ENCODE measurements around the gene VAX1. TPM values are rescaled to one million over a fixed set of nuclear protein-coding genes. Genes with fewer than 3 reads are reported as not detected.
A peak's percentile ranks its signal among the peaks of the same experiment; 100 is the strongest.
"Not testable (repeated sequence)": the region's sequence is repeated elsewhere in the genome, so short reads cannot be mapped to it uniquely, and the experiment has no call there.

The VAX1 gene, protein sequence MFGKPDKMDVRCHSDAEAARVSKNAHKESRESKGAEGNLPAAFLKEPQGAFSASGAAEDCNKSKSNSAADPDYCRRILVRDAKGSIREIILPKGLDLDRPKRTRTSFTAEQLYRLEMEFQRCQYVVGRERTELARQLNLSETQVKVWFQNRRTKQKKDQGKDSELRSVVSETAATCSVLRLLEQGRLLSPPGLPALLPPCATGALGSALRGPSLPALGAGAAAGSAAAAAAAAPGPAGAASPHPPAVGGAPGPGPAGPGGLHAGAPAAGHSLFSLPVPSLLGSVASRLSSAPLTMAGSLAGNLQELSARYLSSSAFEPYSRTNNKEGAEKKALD
- polyA plus RNA-seq (ENCODE audit: insufficient read length in 12 of 12) = not detected
- long read RNA-seq, donor 1 = 0 reads
- long read RNA-seq, donor 2 = 0 reads
- long read RNA-seq, donor 3 = 0 reads
- long read RNA-seq, donor 4 = 0 reads
- long read RNA-seq, donor 5 = 0 reads
- long read RNA-seq, donor 6 = 0 reads
- long read RNA-seq, donor 7 = 0 reads
- long read RNA-seq, donor 8 = 0 reads
- long read RNA-seq, donor 9 = 0 reads
- long read RNA-seq, donor 10 = 0 reads
- long read RNA-seq, donor 11 = 0 reads

DNA sequence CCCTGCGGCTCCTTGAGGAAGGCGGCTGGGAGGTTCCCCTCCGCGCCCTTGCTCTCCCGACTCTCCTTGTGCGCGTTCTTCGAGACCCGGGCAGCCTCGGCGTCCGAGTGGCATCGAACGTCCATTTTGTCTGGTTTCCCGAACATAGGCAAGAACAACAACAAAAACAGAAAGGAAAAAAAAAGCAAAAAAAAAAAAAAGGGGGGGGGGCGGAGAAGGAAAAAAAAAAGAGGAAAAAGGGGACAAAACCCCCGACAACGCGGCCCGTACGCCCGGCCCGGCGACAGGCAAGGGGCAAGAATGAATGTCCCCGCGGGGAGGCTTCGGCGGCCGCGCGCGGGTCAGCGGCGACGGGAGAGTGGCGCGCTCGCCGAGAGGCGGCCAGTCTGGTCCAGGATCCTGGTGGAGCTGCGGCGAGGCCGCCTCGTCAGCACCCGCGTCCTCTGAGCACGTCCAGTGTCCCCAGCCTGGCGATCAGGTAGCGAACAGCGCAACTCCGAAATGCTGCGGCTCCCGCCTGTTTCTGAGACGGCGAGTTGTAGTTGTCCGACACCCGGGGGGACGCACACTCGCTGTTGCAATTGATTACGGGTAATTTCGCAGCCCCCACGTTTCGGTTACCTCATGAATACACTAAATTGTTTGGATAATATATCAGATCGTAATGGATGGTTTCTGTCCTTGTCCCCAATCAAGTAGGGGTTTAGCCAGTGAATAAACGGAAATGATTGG is at the start of gene VAX1:
TSS of gene VAX1 (minus strand) at position 360 of the 732 bp plus-strand sequence. CDS start at position 146, 214 bp downstream.
- DNase-seq = no peak

DNA sequence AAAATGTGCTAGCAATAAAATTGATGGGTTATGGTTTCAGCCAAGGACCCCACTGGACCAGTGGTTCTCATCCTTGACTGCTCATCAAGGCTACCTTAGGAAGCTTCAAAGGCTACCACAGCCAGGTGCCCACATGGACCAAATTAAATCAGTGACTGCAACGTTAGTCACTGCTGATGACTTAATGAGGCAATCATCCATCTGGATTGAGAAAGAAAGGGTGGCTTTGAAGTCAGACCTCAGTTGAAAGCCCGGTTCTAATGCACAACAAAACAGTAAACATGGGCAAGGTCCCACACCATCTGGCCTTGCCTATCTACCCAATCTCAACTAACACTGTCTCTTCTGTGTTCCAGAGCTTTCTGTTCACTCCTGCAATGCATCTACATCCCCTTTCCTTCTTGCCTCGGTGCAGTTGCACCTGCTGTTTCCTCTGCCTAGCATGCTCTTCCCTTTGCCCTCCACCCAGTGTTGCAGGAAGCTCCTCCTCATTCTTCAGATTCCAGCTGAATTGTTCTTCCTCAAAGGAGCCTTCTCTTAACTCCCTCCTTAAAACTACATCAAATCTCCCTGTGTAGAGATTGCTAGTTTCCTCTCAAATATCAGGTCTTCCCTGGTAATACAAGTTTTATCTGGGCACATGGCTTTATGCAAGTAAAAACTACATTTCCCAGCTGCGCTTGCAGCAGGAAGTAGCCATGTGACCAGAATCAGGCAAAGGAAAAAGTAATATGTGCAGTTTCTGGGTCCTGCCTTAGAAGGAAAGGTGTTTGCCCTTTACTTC is 49.0 kb upstream of the VAX1 start:
- DNase-seq = no peak

DNA sequence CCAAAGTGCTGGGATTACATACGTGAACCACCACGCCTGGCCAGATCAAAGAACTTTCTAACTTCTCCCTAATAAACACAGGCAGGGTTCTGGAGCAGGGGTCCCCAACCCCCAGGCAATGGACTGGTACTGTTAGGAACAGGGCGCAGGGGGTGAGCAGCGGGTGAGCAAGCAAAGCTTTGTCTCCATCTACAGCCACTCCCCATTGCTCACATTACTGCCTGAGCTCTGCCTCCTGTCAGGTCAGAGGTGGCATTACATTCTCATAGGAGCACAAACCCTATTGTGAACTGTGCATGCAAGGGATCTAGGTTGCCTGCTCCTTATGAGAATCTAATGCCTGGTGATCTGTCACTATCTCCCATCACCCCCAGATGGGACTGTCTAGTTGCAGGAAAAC is 47.7 kb upstream of the VAX1 start:
- not testable (repeated sequence) for DNase-seq

DNA sequence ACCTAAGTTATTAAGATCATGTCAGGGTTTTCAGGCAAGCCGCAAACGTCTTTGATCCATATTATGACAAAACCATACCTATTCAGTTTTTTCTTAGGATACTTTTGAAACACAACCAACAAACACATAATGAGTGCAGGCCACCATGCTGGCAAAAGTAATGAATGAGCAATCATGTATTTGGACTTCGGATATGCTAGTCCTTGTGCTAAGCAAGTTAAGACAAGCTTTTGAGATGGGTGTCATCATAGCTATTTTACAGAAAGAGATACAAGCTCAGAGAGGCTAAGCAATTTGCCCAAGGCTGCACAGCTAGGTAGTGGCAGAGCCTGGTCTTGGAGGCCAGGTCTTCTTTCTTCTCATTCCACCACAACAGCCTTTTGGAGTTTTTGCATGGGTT is 46.8 kb upstream of the VAX1 start:
- DNase-seq = no peak

DNA sequence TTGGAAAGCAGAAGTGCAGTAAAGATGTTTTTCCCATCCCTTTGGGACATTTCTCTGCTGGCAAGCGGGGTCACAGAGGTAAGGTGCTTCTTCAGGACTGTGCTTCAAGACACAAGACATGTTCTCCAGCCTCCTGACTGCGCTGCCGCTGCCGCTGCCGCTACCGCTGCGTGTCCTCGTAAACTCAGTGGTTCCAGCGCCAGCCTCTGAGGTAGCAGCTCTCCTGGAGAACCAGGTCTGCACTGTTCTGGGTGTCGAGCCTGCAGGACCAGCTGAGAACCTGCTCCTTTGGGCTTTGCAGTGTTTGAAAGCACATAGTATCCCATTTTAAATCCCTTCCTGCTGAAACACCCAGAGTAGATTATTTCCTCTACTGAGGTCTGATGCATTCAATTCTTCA is 46.2 kb upstream of the VAX1 start:
- no peak for DNase-seq

DNA sequence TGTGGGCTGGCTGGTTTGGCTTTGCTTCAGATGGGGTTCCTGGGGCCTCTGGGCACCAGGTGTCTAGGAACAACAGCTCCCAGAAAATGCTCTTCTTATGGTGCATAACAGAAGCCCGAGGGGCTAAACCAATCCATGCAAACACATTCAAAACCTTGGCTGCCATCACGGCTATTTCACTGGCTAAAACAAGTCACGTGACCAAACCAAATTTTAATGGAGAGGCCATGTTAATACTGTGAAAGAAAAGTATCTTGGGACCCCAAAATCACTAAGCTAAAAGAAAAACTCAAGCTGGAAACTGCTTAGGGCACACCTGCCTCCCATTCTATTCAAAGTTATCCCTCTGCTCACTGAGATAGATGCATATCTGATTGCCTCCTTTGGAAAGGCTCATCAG is 40.1 kb upstream of the VAX1 start:
- DNase-seq = no peak

DNA sequence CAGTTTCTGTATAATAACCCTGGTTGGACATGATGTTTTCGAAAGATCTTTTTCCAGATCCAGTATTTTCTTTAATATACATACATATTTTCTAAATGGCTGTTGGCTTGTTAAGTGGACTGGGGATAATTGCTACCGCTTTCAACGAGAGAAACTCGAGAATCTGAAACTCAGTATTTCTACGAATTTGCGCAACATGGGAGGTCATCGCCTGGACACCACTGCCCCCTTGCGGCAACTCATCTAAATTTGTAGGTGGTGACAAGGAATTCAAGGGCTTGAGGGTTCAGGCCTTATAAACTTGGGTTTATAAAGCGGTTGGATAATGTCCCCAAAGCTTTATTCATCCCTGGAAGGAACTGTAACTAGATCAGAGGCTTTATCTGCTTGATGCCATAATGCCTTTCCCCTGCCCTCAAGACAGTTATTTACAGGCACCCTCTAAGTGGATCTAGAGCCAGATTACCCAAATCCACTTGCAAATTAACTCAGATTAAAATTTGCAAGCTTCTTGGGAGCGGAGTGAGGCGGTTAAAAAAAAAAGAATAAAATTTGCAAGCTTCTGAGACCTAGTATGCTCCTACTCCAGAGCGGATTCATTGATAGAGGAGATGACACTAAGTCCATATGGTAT is 37.9 kb upstream of the VAX1 start:
- peak; percentile 76 for DNase-seq

DNA sequence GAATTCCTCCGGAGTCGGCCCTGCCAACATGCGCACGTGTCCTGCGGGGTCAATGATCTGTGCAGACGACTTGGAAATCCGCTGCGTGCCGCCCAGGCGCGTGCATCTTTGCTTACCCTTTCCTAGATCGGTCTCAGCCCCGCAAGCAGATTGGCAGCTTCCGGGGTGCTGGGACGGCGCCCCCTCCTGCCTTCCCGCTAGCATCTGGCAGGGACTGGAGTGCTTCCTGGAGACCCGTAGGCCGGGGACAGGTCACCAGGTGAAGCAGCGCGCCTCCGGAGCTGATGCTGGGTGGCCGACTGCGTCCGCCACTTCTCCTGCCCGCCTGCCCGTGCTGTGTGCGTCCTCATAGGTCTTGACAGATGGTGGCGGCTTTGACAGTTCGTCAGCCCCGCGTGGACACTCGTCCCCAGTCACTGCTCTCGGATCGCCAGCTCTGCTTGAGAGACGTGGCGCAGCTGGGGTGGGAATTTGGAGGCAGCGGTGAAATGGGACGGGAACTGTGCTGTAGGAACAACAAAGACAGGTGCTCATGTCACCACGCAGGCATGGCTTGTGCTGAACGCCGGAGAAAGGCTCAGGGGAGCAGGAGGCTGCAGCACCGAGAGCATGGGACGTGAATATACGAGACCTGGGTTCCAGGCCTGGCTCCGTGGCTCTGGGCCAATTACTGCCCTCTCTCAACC is 37.3 kb upstream of the VAX1 start:
- DNase-seq = no peak

DNA sequence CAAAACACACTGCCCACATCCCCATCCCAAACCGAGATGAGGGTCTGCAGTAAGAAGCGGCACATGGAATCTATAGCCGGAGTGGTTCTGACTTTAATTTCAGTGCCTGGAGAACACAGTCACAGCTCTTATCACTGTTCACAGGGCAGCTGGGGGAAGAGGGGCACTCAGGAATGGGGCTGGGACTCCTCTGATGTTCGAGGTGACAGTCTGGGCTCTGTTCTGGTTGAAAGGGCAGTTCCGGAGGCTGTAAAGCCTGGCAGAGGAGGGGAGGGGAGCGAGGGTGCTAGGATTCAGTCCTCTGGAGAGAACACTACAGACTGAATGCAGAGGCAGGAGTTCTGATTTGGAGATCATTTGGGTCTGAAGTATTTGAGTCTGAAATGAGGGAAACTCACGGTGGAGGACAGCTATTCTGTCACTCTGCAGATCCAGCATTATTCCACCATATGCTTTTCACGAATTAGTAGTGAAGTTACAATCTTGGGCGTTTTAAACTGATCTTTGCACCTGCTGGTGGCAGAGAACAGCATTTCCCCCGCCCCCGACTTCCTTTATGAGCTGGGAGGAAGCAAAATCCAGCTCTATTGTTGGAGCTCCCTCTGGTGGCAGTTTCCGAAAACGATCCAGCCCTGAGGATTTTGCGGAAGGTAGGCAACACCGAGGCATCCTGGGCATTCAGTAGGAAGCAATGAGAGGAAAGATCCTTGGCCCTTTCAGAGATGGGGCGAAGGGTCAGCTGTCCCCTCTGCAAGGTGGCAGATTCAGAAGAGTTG is 36.6 kb upstream of the VAX1 start:
- DNase-seq = peak; percentile 74

DNA sequence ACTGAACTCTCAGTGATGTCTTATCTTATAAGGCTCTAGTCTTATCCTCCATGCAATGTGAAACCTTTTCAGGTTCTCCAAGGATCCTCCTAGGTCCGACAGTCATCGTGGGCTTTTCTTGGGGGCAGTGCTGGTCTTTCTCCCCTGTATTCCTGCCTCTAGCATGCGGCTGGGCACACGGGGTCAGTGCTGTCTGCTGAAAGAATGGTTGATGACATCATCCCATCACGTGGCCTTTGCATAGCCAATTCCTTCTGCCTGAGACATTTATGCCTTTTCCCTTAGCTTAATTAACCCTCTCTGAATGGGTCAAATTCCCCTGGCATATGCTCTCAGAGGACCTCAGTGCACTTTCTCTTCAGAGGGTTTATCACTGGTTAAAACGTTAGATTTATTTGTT is 32.2 kb upstream of the VAX1 start:
- no peak for DNase-seq

DNA sequence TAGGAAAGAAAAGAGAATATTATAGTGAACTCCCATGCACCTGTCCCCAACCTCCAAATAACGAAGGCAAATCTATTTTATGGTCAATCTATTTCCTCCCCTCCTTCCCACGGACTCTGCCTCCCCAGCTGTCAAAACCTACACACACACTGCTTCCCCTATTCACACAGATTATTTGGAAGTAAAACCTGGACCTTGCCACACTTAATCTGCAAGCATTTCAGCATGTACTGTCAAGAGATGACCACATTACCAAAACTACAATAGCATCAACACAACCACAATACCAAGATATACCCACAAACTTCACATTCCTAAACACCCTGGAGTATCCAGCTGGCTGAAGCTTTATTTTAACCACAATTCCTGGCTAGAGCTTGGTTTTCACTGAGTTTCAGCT is 31.4 kb upstream of the VAX1 start:
- no peak for DNase-seq

DNA sequence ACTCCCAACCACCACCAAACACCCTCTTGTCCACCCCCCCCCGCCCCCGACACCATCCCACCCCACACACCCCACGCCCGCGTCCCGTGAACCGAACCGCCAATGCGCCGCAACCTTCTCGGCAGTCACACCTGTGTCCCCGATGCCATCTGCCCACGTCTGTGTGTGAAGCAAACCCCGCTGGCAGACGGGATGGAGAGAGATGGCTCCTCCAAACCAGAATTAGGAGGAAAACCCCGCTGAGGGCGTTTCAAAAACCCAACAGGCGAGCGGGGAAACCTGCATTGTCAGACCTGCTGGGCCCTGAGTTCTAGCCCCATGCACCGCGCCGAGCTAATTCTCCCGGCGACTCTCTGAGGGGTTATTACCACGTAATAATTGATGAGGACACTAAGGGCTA is 30.7 kb upstream of the VAX1 start:
- DNase-seq = no peak

DNA sequence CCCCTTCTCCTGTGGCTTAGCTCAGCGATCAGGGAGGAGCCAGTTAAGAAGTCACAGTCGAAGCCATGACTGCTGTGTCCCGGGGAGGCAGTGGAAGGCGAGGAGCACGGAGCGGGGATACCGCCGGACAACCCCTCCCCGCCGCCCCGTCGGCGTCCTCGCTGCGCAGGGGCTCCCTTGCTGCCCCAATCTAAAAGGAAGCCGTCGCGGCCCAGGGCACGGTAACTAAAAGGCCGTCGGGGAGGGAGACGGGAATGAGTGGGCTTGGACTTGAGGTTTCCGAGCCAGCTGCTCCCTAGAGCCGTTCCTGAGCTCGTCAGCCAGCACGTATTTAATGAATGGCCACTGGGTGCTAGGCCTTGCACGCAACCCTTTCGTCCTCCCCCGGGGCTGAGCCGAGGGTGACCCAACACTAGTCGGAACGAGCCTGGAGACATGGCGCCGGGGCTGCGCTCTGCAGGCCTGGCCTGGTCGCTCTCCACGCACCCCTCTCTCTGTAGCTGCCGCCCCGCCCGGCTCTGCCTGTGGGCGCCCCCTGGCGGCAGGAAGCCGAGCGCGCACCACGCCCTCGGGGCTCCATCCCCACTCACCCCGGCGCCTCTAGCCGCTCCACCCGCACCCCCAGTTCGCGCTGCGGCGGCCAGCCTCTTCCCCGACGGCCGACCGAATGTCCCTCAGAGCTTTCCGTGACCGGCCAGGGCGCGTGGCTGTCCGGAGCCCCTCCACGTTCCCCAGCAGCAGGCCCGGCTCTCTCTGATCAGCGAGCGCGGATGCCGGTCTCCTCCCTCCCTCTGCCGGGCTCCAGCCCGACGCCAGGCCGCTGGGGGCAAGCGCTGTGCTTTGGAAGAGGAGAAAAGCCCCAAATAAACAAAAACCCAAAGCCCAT is 30.0 kb upstream of the VAX1 start:
- no peak for DNase-seq

DNA sequence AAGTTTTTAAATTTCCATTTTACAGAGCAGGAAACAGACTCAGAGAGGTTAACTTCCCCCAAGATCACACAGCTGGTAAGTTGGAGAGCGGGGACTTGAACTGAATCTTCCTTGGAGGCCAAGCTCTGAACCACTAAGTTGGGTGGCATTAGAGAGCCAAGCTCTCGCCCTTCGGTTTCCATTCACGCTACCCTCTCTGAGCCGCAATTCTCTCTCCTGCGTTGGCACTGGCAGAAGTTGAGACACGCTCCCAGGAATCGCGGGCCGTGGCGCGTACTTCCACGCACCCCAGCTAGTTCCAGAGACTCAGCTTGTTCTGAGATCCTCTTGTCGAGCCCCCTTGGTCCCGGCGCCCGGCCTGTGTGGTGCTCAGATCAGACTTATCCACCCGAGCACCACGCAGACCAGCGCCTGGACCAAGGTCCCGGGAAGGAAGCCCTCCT is 29.3 kb upstream of the VAX1 start:
- no peak for DNase-seq

DNA sequence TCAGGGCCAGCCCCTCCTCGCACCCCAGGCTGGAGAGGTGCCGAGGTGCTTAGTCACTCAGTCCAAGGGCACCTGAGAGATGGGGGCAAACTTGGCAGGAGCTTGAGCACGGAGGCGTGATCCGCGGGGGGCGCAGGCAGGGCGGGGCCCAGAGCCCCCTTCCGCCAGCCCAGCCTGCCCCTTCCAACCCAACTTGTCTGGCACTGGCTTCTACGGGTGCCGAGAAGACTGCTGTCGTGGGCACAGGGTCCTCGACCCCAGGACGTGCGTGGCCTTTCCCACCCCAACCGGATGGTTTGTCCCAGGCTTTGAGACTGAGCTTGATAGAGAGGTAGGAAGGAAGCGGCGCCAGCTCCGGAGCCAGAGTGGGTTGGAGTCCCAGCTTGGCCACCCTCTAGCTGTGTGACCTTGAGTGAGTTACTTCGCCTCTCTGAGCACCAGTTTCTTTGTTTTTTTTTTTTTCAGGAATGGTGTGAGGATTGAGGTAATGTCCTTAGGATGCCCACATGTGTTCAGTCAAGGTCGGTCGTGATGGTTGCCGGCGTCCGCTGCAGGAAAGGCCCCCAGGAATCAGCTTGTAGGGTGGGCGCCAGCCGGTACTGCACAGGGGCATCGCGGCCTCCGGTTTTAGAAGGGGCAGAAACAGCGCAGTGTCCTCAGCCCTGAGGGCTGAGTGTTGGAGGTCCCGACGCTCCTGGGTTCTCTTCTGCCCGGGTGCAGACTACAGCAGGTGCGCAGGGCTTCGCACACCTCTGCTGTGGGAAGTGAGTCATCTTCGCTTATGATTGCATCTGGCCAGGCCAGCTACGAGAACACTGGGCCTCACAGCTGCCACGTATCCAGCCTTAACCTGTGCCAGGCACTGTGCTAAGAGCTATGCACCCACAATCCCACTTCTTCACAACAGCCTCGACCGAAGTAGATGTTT is 28.6 kb upstream of the VAX1 start:
- DNase-seq = no peak

DNA sequence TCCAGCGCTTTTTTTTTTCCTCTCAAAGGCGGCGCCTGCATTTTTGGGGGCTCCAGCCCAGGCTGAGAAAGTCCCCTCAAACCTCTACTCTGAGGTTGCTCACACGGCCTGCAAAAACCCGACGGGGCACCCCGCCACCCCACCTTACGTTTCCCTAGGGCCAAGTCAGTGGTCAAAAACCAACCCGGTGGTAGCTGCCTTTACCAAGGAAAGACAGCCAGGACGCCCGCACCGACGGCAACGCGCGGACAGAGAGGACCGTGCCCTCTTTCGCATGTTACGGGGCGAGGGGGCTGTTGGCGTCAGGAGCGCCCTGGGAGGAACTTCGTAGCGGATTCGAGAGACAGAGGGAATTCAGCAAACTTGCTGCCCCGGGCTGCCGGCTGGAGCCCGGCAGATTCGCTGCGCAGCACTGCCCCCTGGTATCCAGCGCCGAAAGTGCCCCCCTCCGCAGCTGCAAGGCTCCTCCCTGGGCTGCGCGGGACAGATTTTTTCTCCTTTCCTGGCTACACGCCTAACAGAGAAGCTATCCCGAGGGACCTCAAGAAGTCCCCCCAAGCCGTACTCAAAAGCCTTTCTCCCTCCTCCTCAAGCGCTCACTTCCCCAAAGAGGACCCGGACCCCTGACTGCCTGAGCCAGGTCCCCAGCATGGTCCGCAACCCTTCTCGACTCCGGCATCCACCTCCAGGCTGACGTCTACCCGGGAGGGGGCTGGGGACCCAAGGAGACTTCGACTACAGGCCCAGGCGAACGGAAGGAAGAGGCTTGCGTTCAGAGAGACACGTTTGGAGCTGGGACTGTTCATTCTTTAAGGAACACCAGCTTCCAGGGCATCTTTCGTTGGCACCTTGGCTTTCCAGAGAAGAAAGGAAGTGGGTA is 27.7 kb upstream of the VAX1 start:
- DNase-seq = no peak
